Glomerular visceral epithelial cell (primary cell): ENCODE data around the gene ABRAXAS1.
A peak's percentile ranks its signal among the peaks of the same experiment; 100 is the strongest.

ENCODE experiments used
- DNase-seq: peaks from one replicate; pipeline ENCODE4 v3.0.0-alpha.2; 2016; ENCODE audit errors: extremely low spot score

ABRAXAS1 gene

DNA sequence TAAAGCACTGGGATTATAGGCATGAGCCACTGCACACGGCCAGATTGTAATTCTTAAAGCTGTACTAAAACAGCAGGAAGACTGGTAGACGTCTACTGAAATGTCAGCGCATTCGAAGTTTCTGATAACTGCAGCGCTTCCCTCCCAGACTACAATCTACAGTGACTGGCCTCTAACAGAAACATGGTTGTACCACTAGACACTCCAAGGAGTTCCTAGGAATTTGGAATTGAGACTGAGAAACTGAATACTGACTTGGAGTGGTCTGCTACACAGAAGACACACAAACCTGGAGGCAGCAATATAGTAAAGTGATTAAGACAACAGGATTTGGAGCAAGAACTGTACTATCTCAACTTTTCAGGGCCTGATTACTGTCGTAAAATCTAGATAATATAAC is 30.2 kb downstream of the ABRAXAS1 start:
- peak; percentile 5 for DNase-seq

DNA sequence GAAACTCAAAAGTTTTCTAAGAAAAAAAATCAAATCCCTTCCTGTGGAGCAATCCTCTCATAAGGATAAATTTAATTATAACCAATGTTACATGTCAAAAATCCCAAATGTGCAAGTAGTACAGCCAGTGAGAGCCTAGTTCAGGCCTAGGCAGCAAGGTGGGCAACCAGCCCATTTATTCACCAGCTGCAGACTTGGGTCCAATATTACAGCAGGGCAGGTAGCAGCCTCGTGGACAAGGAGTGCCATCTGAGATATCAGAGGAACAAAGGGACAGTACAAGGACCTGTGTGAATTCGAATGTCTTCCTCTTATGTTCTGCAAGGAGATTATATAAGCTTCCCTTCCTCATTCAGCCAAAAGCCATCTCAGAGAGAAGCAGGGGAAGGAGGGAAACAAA is 35.9 kb downstream of the ABRAXAS1 start:
- DNase-seq, result no peak

DNA sequence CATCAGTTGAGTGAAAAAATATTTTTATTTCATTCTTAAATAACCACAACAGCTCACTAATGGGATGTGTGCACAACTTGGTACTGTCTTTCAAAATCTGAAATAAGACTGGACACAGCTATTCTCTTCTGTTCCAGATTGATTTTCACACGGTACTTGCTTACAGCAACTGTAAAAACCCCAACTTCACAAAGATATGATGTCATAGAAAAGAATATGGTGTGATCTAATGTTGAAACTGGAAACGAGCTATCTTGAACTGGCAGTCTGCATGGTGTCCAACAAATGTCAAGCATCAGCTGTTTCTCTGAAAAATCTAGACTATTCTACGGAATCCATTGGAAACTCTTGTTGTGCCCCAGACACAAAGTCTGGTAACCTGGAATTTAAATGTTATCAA is 44.0 kb downstream of the ABRAXAS1 start:
- no peak for DNase-seq

DNA sequence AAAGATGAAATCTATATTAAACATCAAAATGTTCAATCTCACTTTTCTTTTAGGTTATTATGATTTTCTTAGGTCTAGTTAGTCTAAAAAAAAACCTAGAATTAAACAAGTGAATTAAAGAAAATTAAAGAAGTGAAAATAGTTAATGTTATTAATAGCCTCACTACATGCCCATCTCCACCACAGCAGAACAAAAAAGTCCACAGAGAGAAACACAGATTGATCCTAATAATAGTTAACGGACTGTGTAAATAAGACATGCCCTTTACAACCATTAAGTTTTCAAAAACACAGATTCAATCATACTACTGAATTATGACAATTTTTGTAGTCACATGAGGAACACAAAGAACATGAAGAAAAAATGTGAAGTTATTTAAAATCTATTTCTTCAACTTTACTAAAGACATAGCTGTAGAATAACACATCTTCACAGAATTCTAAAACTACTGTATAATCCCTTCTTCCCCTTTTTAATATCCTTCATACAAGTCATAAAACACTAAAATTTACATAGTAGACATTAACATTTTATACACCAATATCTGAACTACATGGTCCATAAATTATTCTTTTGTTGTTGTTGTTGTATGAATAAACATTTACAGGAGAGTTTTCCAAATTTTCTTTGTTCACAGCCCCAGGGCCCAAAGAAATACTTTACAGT is 44.6 kb downstream of the ABRAXAS1 start:
- DNase-seq, result no peak

DNA sequence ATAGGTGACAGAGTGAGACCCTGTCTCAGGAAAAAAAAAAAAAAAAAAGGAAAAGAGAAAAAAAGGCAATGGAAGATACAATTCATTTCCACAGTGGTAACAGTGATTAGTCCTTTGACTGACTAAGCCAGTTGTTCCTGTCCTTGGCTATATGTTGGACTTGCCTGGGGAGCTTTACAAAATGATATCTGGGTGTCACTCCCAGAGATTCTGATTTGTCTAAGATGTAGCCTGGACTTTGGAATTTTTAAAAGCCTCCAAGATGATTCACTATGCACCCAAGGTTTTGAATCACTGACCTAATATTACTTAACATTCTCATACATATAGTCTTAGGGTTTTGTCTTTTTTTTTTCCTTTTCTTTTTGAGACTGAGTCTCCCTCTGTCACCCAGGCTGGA is 46.2 kb downstream of the ABRAXAS1 start:
- no peak for DNase-seq

DNA sequence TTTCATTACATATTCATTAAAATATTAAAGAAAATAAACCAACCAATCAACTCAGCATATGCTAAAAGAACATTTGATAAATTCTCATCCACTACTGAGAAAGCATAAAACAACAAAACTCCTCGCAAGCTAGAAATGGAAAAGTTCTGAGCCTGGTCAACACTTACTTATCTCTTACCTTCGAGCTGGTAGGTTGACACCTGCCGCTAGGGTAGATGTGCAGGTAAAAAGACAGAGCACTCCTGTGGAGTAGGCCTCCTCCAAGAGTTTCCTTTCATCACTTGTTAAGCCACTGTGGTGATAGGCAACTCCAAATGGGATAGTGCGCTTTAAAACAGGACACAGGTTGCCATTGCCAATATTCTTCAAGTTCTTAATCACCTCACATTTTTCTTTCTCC is 48.2 kb downstream of the ABRAXAS1 start:
- DNase-seq, result no peak

DNA sequence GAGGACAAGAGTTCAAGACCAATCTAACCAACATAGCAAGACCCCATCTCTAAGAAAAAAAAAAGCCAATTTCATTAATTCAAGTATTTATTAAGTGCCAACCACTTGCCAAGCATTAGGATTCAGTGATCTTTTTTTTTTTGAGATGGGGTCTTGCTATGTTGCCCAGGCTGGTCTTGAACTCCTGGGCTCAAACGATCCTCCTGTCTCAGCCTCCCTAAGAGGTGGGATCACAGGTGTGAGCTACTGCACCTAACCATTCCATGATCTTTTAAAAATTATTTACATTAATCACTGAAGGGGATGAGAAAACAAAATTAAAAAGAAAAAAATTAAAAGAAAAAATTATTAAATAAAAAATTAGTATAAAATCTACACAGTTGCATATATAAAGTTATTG is 53.7 kb downstream of the ABRAXAS1 start:
- DNase-seq, result no peak

DNA sequence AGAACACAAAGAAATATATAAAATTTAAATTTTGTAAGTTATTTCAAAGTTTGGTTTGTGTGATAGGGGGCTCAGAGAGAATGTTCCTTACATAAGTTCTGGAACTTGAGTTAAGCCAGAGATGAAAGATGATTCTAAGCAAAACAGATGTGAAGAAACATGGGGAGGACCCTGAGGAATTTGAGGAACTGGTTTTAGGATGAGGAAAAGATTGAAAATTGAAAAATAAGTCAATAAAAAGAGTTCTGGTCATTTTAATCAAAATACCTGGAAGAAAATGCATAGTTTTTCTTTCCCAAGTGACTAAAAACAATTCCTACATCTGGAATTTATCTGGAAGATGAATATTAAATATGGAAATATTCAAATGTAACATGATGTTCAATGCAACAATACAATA is 66.7 kb downstream of the ABRAXAS1 start:
- DNase-seq, result no peak

DNA sequence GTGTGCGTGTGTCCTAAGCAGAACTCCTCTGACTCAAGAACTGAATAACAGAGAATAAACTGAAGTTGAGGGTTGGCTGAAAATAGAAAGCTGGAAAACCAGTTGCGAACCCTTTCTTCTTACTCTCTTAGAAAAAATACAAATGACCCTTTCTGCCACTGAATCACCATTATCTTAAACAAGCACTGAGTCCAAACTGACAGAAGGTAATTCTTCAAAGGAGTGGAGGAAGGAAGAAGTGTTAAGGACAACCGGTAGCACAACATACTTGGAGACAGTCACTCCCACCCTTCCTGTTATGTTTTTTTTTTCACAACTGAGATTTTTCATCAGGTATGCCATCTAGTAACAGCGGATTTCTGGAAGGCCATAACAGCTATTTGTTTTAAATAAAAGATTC is 67.3 kb downstream of the ABRAXAS1 start:
- no peak for DNase-seq

DNA sequence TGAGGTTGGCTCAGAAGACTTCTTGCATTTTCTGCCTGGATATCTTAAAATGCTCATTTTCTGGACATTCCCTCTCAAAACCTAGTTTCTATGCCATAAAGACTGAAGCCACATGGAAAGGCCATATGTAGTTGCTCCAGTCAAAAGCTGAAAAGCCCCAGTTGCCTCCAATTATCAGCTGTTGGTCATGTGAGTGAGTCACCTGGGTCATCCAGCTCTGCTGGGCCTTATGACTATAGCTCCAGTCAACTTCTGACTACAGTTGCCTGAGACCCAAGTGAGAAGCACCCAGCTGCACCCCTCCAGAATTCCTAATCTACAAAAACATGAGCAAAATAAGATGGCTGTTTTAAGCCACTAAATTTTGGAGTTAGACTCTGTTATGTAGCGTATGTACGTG is 71.2 kb downstream of the ABRAXAS1 start:
- DNase-seq, result no peak
